Measurements from ENCODE around the gene HSPB6.

- no peak for TF ChIP-seq CTCF (IDR thresholded peaks at IDR 0.05)
- TF ChIP-seq EP300 (IDR thresholded peaks at IDR 0.05): no peak
- no peak for TF ChIP-seq POLR2AphosphoS5 (IDR thresholded peaks at IDR 0.05)
- no peak for TF ChIP-seq POLR2A (IDR thresholded peaks at IDR 0.05)
Observed at GRCh38 chr19:35753634-35754369, 3.0 kb downstream of the HSPB6 start.

All from sigmoid colon (tissue), 4 donors.